K562 (cell line): ENCODE measurements around the gene UBE2D2. TPM values are rescaled to one million over a fixed set of nuclear protein-coding genes. Genes with fewer than 3 reads are reported as not detected.

ENCODE experiments used
- CBX2 ChIP-seq: fragments of 200-600 bp; sonication (generic); IDR thresholded peaks from one replicate; pipeline ENCODE4 v1.6.1; 2012; ENCODE audit warnings: mild to moderate bottlenecking, low read length, inconsistent platforms; ENCODE audit not compliant: insufficient read depth, poor library complexity, severe bottlenecking
- CUX1 ChIP-seq: fragments of 200-800 bp; sonication (Bioruptor generic); IDR thresholded peaks from 2 replicates; pipeline ENCODE4 v1.6.1; 2016; ENCODE audit warnings: missing genetic modification characterization, missing compliant biosample characterization
- ELF4 ChIP-seq: fragments of 450-650 bp; formaldehyde crosslinking; IDR thresholded peaks from 2 replicates; pipeline ENCODE4 v1.4.0; 2022; ENCODE audit warnings: missing genetic modification characterization
- FOXA1 ChIP-seq: fragments of 450-650 bp; IDR thresholded peaks from 2 replicates; pipeline ENCODE4 v1.6.1; 2016; ENCODE audit warnings: mild to moderate bottlenecking, borderline replicate concordance
- FOXO4 ChIP-seq: fragments of 450-650 bp; formaldehyde crosslinking; IDR thresholded peaks from 2 replicates; pipeline ENCODE4 v1.4.0; 2020; ENCODE audit warnings: mild to moderate bottlenecking, moderate library complexity
- GTF2F1 ChIP-seq: IDR thresholded peaks from 2 replicates; pipeline ENCODE4 v1.6.1; 2011; ENCODE audit warnings: low read depth, low read length, improper control_type of control experiment
- ILF3 ChIP-seq: fragments of 450-650 bp; IDR thresholded peaks from 2 replicates; pipeline ENCODE4 v1.6.1; 2018; ENCODE audit warnings: antibody characterized with exemption, mild to moderate bottlenecking, moderate library complexity, borderline replicate concordance
- NFATC3 ChIP-seq: fragments of 450-650 bp; IDR thresholded peaks from 2 replicates; pipeline ENCODE4 v1.6.1; 2017; ENCODE audit warnings: mild to moderate bottlenecking
- NFIX ChIP-seq: fragments of 250-450 bp; sonication (Bioruptor Pico); IDR thresholded peaks from 2 replicates; pipeline ENCODE4 v1.4.0; 2020; ENCODE audit warnings: low read depth, mild to moderate bottlenecking, moderate library complexity
- RB1 ChIP-seq: fragments of 450-650 bp; IDR thresholded peaks from 2 replicates; pipeline ENCODE4 v1.6.1; 2017; ENCODE audit warnings: low read depth, mild to moderate bottlenecking
- RNF2 ChIP-seq: sonication (generic); IDR thresholded peaks from 2 replicates; pipeline ENCODE4 v1.6.1; 2016
- SPI1 ChIP-seq: IDR thresholded peaks from 2 replicates; pipeline ENCODE4 v1.6.1; 2011; ENCODE audit warnings: low read depth, low read length, control low read depth, borderline replicate concordance
- ZBTB1 ChIP-seq: sonication (generic); formaldehyde crosslinking; IDR thresholded peaks from 2 replicates; pipeline ENCODE4 v1.8.1; 2023; ENCODE audit warnings: missing genetic modification reagents, low read depth, mild to moderate bottlenecking, borderline replicate concordance
- ZNF384 ChIP-seq: IDR thresholded peaks from 2 replicates; pipeline ENCODE4 v1.6.1; 2012; ENCODE audit warnings: low read depth, low read length, improper control_type of control experiment
- polyA plus RNA-seq, 8 experiments: library from polyadenylated mRNA; depleted of rRNA in 4 of 8; stranded (reverse) in 5 of 8; unstranded in 3 of 8; fragments of >200 nt; fragmentation: Nextera tagmentation in 2 of 8; fragmentation: Illumina TruSeq in 1 of 8; extraction: Ambion mirVana in 2 of 8; extraction: Trizol in 1 of 8; gene quantifications; 2 replicates each; pipeline versions ENCODE4 v1.2.1 to v1.2.3, GENCODE V29; 2011 to 2014; ENCODE audit warnings: inconsistent platforms in 1 of 8, missing spikeins in 1 of 8
- total RNA-seq, 7 experiments: library from RNA; depleted of rRNA in 6 of 7; stranded (reverse); fragments of >200 nt in 6 of 7; fragmentation: Illumina TruSeq in 2 of 7; extraction: Trizol in 2 of 7; gene quantifications; 2 replicates each; pipeline versions ENCODE4 v1.2.1 to v1.2.3, GENCODE V29; 2011 to 2021; ENCODE audit warnings: low replicate concordance in 1 of 7
- TF ChIP-seq, protein P1 (sequence below): IDR thresholded peaks from 2 replicates; pipeline ENCODE4 v1.6.1; 2012; ENCODE audit warnings: low read depth, low read length, improper control_type of control experiment, borderline replicate concordance
- TF ChIP-seq, protein P2 (sequence below): sonication (generic); formaldehyde crosslinking; IDR thresholded peaks from 2 replicates; pipeline ENCODE4 v1.8.1; 2023; ENCODE audit warnings: mild to moderate bottlenecking, missing genetic modification reagents

Gene UBE2D2
- total and polyA plus RNA-seq, 9 of the 15 experiments (the other 6 are each of a cell fraction or from before 2014, with no cell fraction given): 53.6 to 198 (median 122) TPM

DNA sequence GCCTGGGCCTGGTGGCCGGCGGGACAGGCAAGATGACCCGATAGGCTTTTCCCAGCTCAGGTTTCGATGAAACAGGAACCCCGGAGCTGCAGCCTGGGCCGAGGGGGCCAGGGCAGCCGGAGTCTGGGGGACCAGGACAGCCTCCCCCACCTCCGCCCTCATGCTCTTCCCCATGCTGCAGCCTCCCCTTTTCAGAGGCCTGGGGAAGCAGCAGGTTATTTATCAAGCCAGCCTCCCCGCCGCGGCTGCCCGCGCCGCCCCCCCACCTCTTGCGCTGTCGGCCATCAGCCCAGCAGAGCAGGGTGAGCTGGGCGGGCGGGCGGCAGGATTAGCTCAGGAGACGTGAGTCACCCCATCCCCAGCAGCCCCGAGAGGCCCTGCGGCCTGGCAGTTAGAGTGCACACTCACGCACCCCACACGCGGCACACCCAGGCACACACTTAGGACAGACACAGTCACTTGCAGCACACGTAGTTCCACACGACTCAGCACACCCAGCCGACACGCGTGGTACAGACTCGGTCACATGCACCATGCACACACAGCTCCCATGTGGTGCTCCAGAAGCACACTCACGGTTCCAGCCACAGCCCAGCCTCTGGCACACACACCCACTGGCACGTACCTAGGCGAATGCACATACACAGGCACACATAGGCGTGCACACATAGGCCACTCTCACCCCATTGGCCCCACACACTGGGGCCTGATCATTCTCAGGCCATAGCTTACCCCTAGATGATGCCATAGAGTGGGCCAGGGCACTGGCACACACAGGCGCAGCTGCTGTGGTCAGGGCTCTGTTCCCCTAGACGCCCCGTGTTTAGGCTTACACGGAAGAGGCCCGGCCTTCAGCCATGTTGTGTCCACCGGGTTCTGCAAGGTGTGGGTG is 100.0 kb downstream of the UBE2D2 start (continued):
- TF ChIP-seq CUX1 (CRISPR knock-in tag) (peak; percentile 46; the same call in 1 of the 2 replicates), FOXA1 (no peak), FOXO4 (no peak), CBX2 (no peak), SPI1 (peak; percentile 55), RB1 (0 out of 2 replicates have a peak, but pooled peaks have one; percentile 60), NFIX (no peak), RNF2 (peak; percentile 93), ELF4 (no peak), ILF3 (no peak), ZBTB1 (CRISPR knock-in tag) (no peak), ZNF384 (0 out of 2 replicates have a peak, but pooled peaks have one; percentile 6), NFATC3 (no peak), GTF2F1 (no peak)
- TF ChIP-seq, protein P1, sequence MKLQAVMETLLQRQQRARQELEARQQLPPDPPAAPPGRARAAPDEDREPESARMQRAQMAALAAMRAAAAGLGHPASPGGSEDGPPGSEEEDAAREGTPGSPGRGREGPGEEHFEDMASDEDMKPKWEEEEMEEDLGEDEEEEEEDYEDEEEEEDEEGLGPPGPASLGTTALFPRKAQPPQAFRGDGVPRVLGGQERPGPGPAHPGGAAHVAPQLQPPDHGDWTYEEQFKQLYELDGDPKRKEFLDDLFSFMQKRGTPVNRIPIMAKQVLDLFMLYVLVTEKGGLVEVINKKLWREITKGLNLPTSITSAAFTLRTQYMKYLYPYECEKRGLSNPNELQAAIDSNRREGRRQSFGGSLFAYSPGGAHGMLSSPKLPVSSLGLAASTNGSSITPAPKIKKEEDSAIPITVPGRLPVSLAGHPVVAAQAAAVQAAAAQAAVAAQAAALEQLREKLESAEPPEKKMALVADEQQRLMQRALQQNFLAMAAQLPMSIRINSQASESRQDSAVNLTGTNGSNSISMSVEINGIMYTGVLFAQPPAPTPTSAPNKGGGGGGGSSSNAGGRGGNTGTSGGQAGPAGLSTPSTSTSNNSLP: peak; percentile 34; the same call in 1 of the 2 replicates
- TF ChIP-seq, protein P2, sequence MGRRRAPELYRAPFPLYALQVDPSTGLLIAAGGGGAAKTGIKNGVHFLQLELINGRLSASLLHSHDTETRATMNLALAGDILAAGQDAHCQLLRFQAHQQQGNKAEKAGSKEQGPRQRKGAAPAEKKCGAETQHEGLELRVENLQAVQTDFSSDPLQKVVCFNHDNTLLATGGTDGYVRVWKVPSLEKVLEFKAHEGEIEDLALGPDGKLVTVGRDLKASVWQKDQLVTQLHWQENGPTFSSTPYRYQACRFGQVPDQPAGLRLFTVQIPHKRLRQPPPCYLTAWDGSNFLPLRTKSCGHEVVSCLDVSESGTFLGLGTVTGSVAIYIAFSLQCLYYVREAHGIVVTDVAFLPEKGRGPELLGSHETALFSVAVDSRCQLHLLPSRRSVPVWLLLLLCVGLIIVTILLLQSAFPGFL (CRISPR knock-in tag): no peak
